ENCODE measurements around the gene SLC6A13.

The SLC6A13 gene

DNA sequence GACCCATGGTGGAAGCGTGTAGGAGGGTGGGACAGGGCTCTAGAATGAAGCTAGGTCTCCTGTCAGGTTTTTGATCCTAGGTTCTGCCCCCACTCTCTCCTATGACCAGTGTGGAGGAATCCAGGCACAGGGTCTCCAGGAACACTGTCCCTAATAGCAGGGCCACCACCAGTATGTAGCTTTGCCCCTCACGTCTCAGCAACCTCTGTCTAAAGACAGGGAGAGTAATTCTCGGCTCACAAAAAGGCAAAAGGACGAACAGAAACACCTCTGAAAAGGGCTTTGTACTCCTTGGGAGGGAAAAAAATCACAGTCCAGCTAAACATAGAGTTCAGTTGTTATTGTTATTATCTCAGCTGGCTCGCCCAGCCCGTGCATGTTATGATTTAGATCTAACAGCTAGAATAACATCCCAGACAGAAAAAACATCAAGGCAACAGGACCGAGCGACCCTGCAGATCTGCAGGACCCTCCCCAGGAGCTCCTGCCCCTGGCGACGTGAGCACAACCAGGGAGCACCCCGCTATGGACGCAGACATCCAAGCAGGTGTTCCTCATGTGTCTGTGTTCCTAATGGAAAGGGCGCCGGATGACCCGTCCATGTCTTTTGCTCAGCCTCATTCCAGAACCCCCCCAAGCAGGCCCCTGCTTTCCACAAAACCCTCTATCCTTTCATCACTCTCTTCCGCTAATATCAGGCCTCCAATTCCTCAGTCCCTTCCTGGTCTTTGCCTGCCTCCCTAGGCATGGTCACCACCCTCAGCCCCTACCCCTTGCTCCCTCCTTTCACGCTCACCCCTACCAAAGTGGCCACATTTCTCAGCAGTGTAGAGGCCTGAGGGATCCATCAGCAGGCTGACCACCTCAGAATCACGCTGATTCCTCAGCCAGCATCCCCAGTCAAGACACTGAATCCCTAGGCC, 34.5 kb downstream of the SLC6A13 start:
- Histone ChIP-seq H4K20me1 (no peaks in the 10 kb centered on the region), H3K4me2 (no peak overlapping the region), H3K4me1 (peaks cover 9% of the 10 kb centered on the region), H3K9ac (no peak overlapping the region), H3K36me3 (no peaks in the 10 kb centered on the region), H3K27me3 (no peaks in the 10 kb centered on the region), H3K4me3 (no peak overlapping the region), H3K9me3 (no peaks in the 10 kb centered on the region), H3K27ac (no peak overlapping the region)
- no peak for TF ChIP-seq Cebpa-rat (IDR thresholded peaks at IDR 0.05)

DNA sequence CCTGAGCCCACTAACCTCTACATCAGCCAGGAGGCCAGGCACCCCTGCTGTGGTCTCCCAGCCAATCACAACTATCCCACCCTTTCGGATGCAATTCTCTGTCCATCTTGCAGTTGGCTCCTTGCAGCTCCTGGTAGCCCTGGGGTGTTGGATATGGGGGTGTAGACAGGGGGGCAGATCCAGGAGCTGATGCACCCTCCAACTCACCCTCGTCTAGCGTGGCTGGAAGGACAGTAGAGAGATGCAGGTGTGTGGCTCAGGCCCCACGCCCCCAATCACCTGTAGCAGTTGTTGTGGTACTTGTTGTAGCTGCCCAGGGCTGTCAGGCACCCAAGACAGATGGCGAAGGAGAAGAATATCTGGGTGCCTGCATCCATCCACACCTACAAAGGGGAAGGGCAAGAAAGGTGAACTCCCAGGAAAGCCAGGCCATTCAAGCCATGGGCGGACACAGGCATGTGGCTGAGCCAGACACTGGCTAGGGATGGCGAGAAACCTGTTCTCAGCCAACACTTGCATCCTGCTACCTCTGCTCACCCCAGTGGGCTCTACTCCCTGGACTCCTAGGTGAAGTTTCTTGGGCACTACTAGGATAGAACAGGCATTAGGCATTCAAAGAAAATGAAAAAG, 35.2 kb downstream of the SLC6A13 start:
- no peaks in the 10 kb centered on the region for H3K27me3 ChIP-seq
- no peak for TF ChIP-seq Cebpa-rat (IDR thresholded peaks at IDR 0.05)
- no peak overlapping the region for H3K4me3 ChIP-seq
- H3K9me3 ChIP-seq: no peaks in the 10 kb centered on the region
- H3K36me3 ChIP-seq: no peaks in the 10 kb centered on the region
- no peaks in the 10 kb centered on the region for H4K20me1 ChIP-seq
- no peak overlapping the region for H3K9ac ChIP-seq
- no peak overlapping the region for H3K4me2 ChIP-seq
- H3K4me1 ChIP-seq: peaks cover 1% of the 10 kb centered on the region
- H3K27ac ChIP-seq: no peak overlapping the region

DNA sequence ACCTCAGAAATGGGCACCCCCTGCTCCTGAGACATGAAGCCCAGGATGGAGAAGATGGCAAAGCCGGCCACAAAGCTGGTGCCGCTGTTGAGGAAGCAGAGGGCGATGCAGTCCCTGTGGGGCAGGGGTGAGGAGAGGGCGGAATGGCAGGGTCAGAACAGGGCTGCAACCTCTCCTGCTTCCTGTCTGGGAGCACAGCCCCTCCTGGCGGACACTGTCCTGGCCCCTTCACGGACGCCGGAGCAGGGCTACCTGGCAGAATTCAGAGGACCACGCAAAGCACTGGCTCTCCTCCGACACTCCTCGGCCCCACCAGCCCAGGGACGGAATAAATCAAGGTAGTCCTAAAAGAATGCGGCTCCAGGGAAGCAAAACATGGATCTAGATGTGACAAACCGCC, 36.2 kb downstream of the SLC6A13 start:
- Histone ChIP-seq H3K4me2 (no peak overlapping the region), H4K20me1 (no peaks in the 10 kb centered on the region), H3K9me3 (no peaks in the 10 kb centered on the region), H3K9ac (no peak overlapping the region), H3K4me3 (no peak overlapping the region), H3K4me1 (no peaks in the 10 kb centered on the region), H3K27ac (no peak overlapping the region), H3K36me3 (no peaks in the 10 kb centered on the region), H3K27me3 (no peaks in the 10 kb centered on the region)
- TF ChIP-seq Cebpa-rat (IDR thresholded peaks at IDR 0.05): no peak

DNA sequence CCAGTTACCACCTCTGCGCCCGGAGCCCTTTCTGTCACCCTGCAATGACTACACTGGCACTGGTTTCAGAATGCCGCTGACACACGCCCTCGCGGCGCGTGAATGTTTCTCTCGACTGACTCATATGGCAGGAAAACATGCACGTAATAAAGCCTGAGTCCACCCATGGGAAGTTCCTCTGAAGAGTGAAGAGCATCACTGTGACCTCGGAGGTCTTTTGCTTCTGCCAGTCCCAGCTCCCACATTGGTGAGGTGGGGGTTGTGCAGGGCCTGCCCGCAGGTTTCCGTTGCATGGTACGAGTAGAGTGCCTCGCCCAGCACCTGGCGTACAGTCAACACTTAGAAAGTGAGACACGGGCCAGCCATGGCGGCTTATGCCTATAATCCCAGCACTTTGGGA, 37.6 kb downstream of the SLC6A13 start:
- Histone ChIP-seq H3K9me3 (no peaks in the 10 kb centered on the region), H3K4me3 (no peak overlapping the region), H3K27ac (no peak overlapping the region), H3K27me3 (no peaks in the 10 kb centered on the region), H3K4me1 (0 out of 2 replicates have a peak, but pooled peaks cover 3% of the 10 kb centered on the region), H4K20me1 (no peaks in the 10 kb centered on the region), H3K9ac (no peak overlapping the region), H3K4me2 (no peak overlapping the region), H3K36me3 (no peaks in the 10 kb centered on the region)
- no peak for TF ChIP-seq Cebpa-rat (IDR thresholded peaks at IDR 0.05)

GRCh38 chr12:224330-224729, 38.3 kb downstream of the SLC6A13 start:
- no peaks in the 10 kb centered on the region for H3K36me3 ChIP-seq
- H4K20me1 ChIP-seq: no peaks in the 10 kb centered on the region
- no peak overlapping the region for H3K4me3 ChIP-seq
- no peak overlapping the region for H3K27ac ChIP-seq
- H3K9me3 ChIP-seq: no peaks in the 10 kb centered on the region
- H3K9ac ChIP-seq: no peak overlapping the region
- TF ChIP-seq Cebpa-rat (IDR thresholded peaks at IDR 0.05): no peak
- no peak overlapping the region for H3K4me2 ChIP-seq
- no peaks in the 10 kb centered on the region for H3K27me3 ChIP-seq
- H3K4me1 ChIP-seq: 0 out of 2 replicates have a peak, but pooled peaks cover 10% of the 10 kb centered on the region

DNA sequence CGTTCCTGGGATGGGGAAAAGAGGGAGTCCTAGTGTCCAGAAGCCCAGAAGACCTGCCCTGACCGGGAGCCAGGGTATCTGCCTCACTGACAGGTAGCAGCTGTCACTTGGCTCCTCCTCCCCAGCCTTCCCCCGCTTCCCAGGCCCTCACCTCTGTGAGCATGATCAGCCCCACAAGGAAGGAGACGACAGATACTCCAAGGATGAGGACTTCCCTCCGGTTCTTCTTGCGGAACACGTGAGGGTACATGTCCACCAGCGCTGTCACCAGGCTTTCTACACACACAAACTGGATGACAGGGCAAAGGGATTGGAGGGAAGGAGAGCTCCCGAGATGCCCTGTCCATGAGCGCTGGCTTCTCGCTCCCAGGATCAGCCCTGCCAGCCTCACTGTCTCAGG, 38.8 kb downstream of the SLC6A13 start:
- Histone ChIP-seq H3K27me3 (no peaks in the 10 kb centered on the region), H4K20me1 (no peaks in the 10 kb centered on the region), H3K27ac (no peak overlapping the region), H3K4me3 (no peak overlapping the region), H3K9ac (no peak overlapping the region), H3K9me3 (no peaks in the 10 kb centered on the region), H3K4me2 (no peak overlapping the region), H3K36me3 (no peaks in the 10 kb centered on the region), H3K4me1 (0 out of 2 replicates have a peak, but pooled peaks cover 10% of the 10 kb centered on the region)
- no peak for TF ChIP-seq Cebpa-rat (IDR thresholded peaks at IDR 0.05)

GRCh38 chr12:221736-222135, 40.9 kb downstream of the SLC6A13 start:
- Histone ChIP-seq H3K36me3 (no peaks in the 10 kb centered on the region), H3K4me3 (no peak overlapping the region), H4K20me1 (no peaks in the 10 kb centered on the region), H3K27ac (no peak overlapping the region), H3K27me3 (no peaks in the 10 kb centered on the region), H3K9me3 (no peaks in the 10 kb centered on the region), H3K4me2 (no peak overlapping the region), H3K4me1 (0 out of 2 replicates have a peak, but pooled peaks cover 10% of the 10 kb centered on the region), H3K9ac (no peak overlapping the region)
- TF ChIP-seq Cebpa-rat (IDR thresholded peaks at IDR 0.05): no peak

DNA sequence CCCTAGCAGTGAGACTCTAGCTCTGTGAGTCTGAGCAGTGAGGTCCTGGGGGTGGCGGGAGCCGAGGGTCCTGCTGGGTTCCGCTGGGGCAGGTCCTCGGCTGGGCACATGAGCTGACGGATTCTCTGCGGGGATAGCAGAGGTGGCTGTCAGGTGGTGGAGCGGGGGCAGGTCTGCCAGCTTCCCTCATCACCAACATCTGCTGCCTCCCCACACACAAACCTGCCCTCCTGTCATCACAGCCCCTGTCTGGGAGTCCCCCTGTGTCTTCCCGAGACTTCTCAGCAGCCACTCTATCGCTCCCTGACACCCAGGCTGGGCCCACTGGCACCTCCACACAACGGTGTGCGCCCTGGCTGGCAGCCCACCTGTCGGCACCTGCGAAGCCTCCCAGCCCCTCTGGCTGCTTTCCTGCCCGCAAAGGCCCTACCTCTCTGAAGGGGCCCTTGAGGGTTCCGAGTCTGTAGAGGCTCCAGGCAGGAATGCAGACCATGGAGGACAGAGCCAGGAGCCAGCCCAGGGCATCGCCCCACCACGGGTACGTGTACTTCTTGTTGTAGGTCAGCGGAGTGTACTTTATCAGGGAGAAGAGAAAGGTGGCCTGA, 41.6 kb downstream of the SLC6A13 start:
- Histone ChIP-seq H3K4me3 (no peak overlapping the region), H3K4me1 (0 out of 2 replicates have a peak, but pooled peaks cover 10% of the 10 kb centered on the region), H3K9ac (no peak overlapping the region), H4K20me1 (no peaks in the 10 kb centered on the region), H3K9me3 (no peaks in the 10 kb centered on the region), H3K27me3 (no peaks in the 10 kb centered on the region), H3K27ac (no peak overlapping the region), H3K36me3 (no peaks in the 10 kb centered on the region), H3K4me2 (no peak overlapping the region)
- TF ChIP-seq Cebpa-rat (IDR thresholded peaks at IDR 0.05): no peak

GRCh38 chr12:220491-220890, 42.1 kb downstream of the SLC6A13 start:
- H3K4me2 ChIP-seq: no peak overlapping the region
- H3K4me3 ChIP-seq: no peak overlapping the region
- no peaks in the 10 kb centered on the region for H3K9me3 ChIP-seq
- H4K20me1 ChIP-seq: no peaks in the 10 kb centered on the region
- no peak overlapping the region for H3K27ac ChIP-seq
- no peak overlapping the region for H3K9ac ChIP-seq
- TF ChIP-seq Cebpa-rat (IDR thresholded peaks at IDR 0.05): no peak
- no peaks in the 10 kb centered on the region for H3K36me3 ChIP-seq
- 0 out of 2 replicates have a peak, but pooled peaks cover 10% of the 10 kb centered on the region for H3K4me1 ChIP-seq
- H3K27me3 ChIP-seq: no peaks in the 10 kb centered on the region
